OCI-LY7 (cell line): ENCODE measurements around the gene NDEL1. TPM values are rescaled to one million over a fixed set of nuclear protein-coding genes. Genes with fewer than 3 reads are reported as not detected.

Source experiments
- BruUV-seq: library from RNA; stranded (reverse); fragments of 400-500 nt; replicated peaks from 2 replicates; lab custom pipeline; 2021; lab: Mats Ljungman, UMichigan
- CTCF ChIA-PET: fragments of 300-600 bp; sonication (Branson Sonifier 250); formaldehyde crosslinking; loops from one replicate; lab custom pipeline; 2022; ENCODE audit warnings: antibody characterized with exemption; ENCODE audit not compliant: unreplicated experiment; lab: Charles Lee
- POLR2A ChIA-PET: fragments of 300-600 bp; sonication (Branson Sonifier 250); formaldehyde crosslinking; loops from one replicate; lab custom pipeline; 2022; ENCODE audit warnings: antibody characterized with exemption; lab: Charles Lee
- DNase-seq: peaks from one replicate; pipeline ENCODE4 v3.0.0-alpha.2; 2015; ENCODE audit warnings: low spot score
- H2AFZ ChIP-seq: fragments of 200-600 bp; sonication (generic), shearing (Covaris generic); 2 replicates; pipeline ENCODE4 v1.6.1; 2014; ENCODE audit warnings: mild to moderate bottlenecking, antibody characterized with exemption, low read length, moderate library complexity
- H3K27ac ChIP-seq: fragments of 200-600 bp; sonication (generic); 2 replicates; pipeline ENCODE4 v1.5.1; 2014; ENCODE audit warnings: mixed run types, low read depth, mild to moderate bottlenecking, moderate library complexity, low read length, inconsistent platforms; ENCODE audit not compliant: poor library complexity, severe bottlenecking
- H3K36me3 ChIP-seq: fragments of 200-600 bp; sonication (generic); 2 replicates; pipeline ENCODE4 v1.6.1; 2014; ENCODE audit warnings: mild to moderate bottlenecking, antibody characterized with exemption, low read length, moderate library complexity, mixed read lengths; ENCODE audit not compliant: insufficient read depth
- H3K4me1 ChIP-seq: fragments of 200-600 bp; sonication (generic); 2 replicates; pipeline ENCODE4 v1.5.1; 2014; ENCODE audit warnings: mild to moderate bottlenecking, low read length; ENCODE audit not compliant: insufficient read depth, poor library complexity, severe bottlenecking
- H3K4me2 ChIP-seq: fragments of 200-600 bp; sonication (generic); 2 replicates; pipeline ENCODE4 v1.6.1; 2014; ENCODE audit warnings: mild to moderate bottlenecking, low read length
- H3K4me3 ChIP-seq: fragments of 200-600 bp; sonication (generic); 2 replicates; pipeline ENCODE4 v1.5.1; 2014; ENCODE audit warnings: mild to moderate bottlenecking, low read depth, low read length; ENCODE audit not compliant: poor library complexity, severe bottlenecking
- H3K79me2 ChIP-seq: fragments of 200-600 bp; sonication (generic); 2 replicates; pipeline ENCODE4 v1.6.1; 2016; ENCODE audit warnings: low read depth, mild to moderate bottlenecking, low read length, moderate library complexity, mixed read lengths; ENCODE audit not compliant: insufficient read depth
- H3K9me2 ChIP-seq: fragments of 200-600 bp; sonication (generic); 2 replicates; pipeline ENCODE4 v1.6.1; 2016; ENCODE audit warnings: mild to moderate bottlenecking, low read length, mixed read lengths; ENCODE audit not compliant: insufficient read depth
- H3K9me3 ChIP-seq: fragments of 200-600 bp; sonication (generic); 2 replicates; pipeline ENCODE4 v1.6.1; 2014; ENCODE audit warnings: mild to moderate bottlenecking, mixed run types, low read length, mixed read lengths
- H4K20me1 ChIP-seq: fragments of 200-600 bp; sonication (generic); 2 replicates; pipeline ENCODE4 v1.6.1; 2014; ENCODE audit warnings: mild to moderate bottlenecking, antibody characterized with exemption, low read length, moderate library complexity, mixed read lengths; ENCODE audit not compliant: insufficient read depth
- EZH2phosphoT487 ChIP-seq: fragments of 200-600 bp; sonication (generic); IDR thresholded peaks from 2 replicates; pipeline ENCODE4 v1.6.1; 2018; ENCODE audit warnings: low read depth, borderline replicate concordance, mild to moderate bottlenecking, mixed run types, antibody characterized with exemption, low read length, moderate library complexity, mixed read lengths
- intact Hi-C: fragments of 100-400 bp; cut with micrococcal nuclease; formaldehyde crosslinking; loops from one replicate; pipeline ENCODE4 v1.10.0; 2022; ENCODE audit not compliant: unreplicated experiment
- total RNA-seq, 2 experiments: library from RNA; depleted of rRNA in 1 of 2; stranded (reverse); fragments of >200 nt in 1 of 2; shearing (Covaris generic) in 1 of 2; gene quantifications; 2 replicates each; pipeline ENCODE4 v1.2.3, GENCODE V29; 2014 to 2022
- TF ChIP-seq, protein P1 (sequence below): fragments of 200-600 bp; sonication (generic); conservative IDR thresholded peaks from 2 replicates; pipeline ENCODE4 v1.5.1; 2014; ENCODE audit warnings: mild to moderate bottlenecking, antibody characterized with exemption, low read length, moderate library complexity, mixed read lengths

NDEL1 gene
- total RNA-seq, 2 experiments from 2014 or later: 37.9 to 65.7 TPM

DNA sequence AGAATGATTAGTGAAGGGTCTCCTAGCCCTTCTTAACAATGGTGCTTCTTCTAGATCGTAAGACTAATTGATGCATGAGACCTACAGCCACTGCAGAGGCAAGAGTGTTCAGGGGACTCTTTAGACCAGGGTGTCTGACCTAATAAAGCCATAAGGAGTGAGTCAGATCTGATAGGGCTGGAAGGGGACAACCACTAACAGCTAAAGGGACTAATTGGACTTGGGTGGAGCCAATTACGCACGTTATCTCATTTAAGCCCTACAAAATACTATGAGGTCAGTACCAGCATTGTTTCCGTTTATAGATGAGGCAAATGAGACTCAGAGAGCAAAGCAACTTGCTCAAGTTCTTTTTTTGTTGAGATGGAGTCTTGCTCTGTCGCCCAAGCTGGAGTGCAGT is 23.6 kb upstream of the NDEL1 start:
- H3K4me2 ChIP-seq: no peak overlapping the region
- H3K79me2 ChIP-seq: no peaks in the 10 kb centered on the region
- TF ChIP-seq, protein P1, sequence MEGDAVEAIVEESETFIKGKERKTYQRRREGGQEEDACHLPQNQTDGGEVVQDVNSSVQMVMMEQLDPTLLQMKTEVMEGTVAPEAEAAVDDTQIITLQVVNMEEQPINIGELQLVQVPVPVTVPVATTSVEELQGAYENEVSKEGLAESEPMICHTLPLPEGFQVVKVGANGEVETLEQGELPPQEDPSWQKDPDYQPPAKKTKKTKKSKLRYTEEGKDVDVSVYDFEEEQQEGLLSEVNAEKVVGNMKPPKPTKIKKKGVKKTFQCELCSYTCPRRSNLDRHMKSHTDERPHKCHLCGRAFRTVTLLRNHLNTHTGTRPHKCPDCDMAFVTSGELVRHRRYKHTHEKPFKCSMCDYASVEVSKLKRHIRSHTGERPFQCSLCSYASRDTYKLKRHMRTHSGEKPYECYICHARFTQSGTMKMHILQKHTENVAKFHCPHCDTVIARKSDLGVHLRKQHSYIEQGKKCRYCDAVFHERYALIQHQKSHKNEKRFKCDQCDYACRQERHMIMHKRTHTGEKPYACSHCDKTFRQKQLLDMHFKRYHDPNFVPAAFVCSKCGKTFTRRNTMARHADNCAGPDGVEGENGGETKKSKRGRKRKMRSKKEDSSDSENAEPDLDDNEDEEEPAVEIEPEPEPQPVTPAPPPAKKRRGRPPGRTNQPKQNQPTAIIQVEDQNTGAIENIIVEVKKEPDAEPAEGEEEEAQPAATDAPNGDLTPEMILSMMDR: no peak
- TF ChIP-seq EZH2phosphoT487: no peak
- H3K9me3 ChIP-seq: no peaks in the 10 kb centered on the region
- H2AFZ ChIP-seq: no peak overlapping the region
- intact Hi-C loops: no loop called here
- DNase-seq: no peak
- CTCF ChIA-PET: no interaction called here
- no peaks in the 10 kb centered on the region for H3K4me1 ChIP-seq
- POLR2A ChIA-PET: no interaction called here
- no peaks in the 10 kb centered on the region for H4K20me1 ChIP-seq
- no peaks in the 10 kb centered on the region for H3K36me3 ChIP-seq
- H3K27ac ChIP-seq: no peak overlapping the region
- H3K4me3 ChIP-seq: no peak overlapping the region
- no peaks in the 10 kb centered on the region for H3K9me2 ChIP-seq
- no TSS peak for BruUV-seq

DNA sequence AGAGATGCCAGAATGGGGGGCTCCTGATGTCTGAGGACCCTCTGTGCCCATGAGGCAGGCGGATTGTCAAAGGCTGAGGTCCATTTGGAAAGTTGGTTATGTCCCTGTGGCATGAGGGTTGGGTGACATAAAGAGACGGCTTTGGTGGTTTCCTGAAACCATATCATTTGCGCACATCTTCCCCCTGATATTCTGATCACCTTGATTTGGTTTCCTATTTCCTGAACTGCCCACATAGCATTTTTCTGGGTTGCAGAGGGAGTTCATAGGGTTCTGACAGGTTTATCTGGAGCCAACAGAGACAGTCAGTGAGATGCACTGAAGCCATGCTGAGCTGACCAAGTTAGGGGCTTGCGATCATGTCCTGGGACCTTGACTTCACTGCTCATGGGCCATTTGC is 22.4 kb upstream of the NDEL1 start:
- Histone ChIP-seq H3K36me3 (no peaks in the 10 kb centered on the region), H3K9me2 (no peaks in the 10 kb centered on the region), H3K27ac (no peak overlapping the region), H3K79me2 (no peaks in the 10 kb centered on the region), H3K4me2 (no peak overlapping the region), H3K4me1 (no peaks in the 10 kb centered on the region), H2AFZ (no peak overlapping the region), H4K20me1 (no peaks in the 10 kb centered on the region), H3K4me3 (no peak overlapping the region), H3K9me3 (no peaks in the 10 kb centered on the region)
- intact Hi-C loops: no loop called here
- no peak for DNase-seq
- ChIA-PET POLR2A (no interaction called here), CTCF (no interaction called here)
- TF ChIP-seq, protein P1: no peak
- no peak for TF ChIP-seq EZH2phosphoT487
- BruUV-seq: no TSS peak

DNA sequence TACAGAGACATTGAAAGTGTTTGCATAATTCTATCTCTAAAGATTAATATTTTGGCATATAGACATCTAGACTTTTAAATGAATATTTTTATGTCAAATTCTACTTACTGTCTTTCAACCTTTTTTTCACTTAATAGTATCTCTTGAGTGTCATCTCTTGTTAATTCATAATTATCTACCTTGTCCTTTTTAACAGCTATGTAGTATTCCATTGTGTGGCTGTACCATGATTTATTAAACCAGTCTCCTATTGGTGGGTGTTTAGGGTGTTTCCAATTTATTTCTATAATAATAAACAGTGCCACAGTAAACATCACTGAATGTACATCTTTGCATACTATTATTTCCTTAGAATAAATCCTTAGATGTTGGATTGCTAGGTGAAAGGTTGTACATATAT is 21.7 kb upstream of the NDEL1 start:
- intact Hi-C loops: no loop called here
- Histone ChIP-seq H3K36me3 (no peaks in the 10 kb centered on the region), H2AFZ (no peak overlapping the region), H3K4me2 (no peak overlapping the region), H3K79me2 (no peaks in the 10 kb centered on the region), H3K9me2 (no peaks in the 10 kb centered on the region), H3K9me3 (no peaks in the 10 kb centered on the region), H3K27ac (no peak overlapping the region), H3K4me3 (no peak overlapping the region), H3K4me1 (no peaks in the 10 kb centered on the region), H4K20me1 (no peaks in the 10 kb centered on the region)
- POLR2A ChIA-PET: no interaction called here
- no peak for TF ChIP-seq EZH2phosphoT487
- TF ChIP-seq, protein P1: no peak
- CTCF ChIA-PET: no interaction called here
- DNase-seq: no peak
- no TSS peak for BruUV-seq
